ENCODE measurements around the gene SLC25A18.
"Not testable (repeated sequence)": the region's sequence is repeated elsewhere in the genome, so short reads cannot be mapped to it uniquely, and the experiment has no call there.

Gene SLC25A18

GRCh38 chr22:17633998-17634323 lies 70.7 kb downstream of the SLC25A18 start:
- Histone ChIP-seq H3K4me3 (no peak overlapping the region), H3K4me1 (peaks cover 0 to 13% (median 8%) of the 10 kb centered on the region in 4 donors), H3K9me3 (no peaks in the 10 kb centered on the region), H3K36me3 (no peaks in the 10 kb centered on the region), H3K27ac (no peak overlapping the region), H3K27me3 (no peaks in the 10 kb centered on the region)
- intact Hi-C loops (cut with DNase I; ENCODE audit: low total_unique reads): loop anchor here (10.0 kb wide), 1 partner anchor 71 kb away; no protein-coding TSS in a partner anchor
- TF ChIP-seq CTCF (IDR thresholded peaks at IDR 0.05): no peak
- DNase-seq: no peak

- H3K27ac ChIP-seq: no peak overlapping the region
- H3K27me3 ChIP-seq: no peaks in the 10 kb centered on the region
- no peaks in the 10 kb centered on the region for H3K36me3 ChIP-seq
- no peak for TF ChIP-seq CTCF (IDR thresholded peaks at IDR 0.05)
- peaks cover 0 to 15% (median 6%) of the 10 kb centered on the region in 4 donors for H3K4me1 ChIP-seq
- DNase-seq: no peak
- H3K9me3 ChIP-seq: no peaks in the 10 kb centered on the region
- intact Hi-C loops (cut with DNase I; ENCODE audit: low total_unique reads): loop anchor here (10.0 kb wide), 1 partner anchor 70 kb away; no protein-coding TSS in a partner anchor
- no peak overlapping the region for H3K4me3 ChIP-seq
These were observed 71.4 kb downstream of the SLC25A18 start for GRCh38 chr22:17634696-17635095.

GRCh38 chr22:17636850-17637249 lies 73.6 kb downstream of the SLC25A18 start:
- H3K9me3 ChIP-seq, H3K27ac ChIP-seq, H3K27me3 ChIP-seq, H3K36me3 ChIP-seq, H3K4me3 ChIP-seq: not testable (repeated sequence)
- H3K4me1 ChIP-seq: peaks cover 0 to 21% (median 10%) of the 10 kb centered on the region in 4 donors
- DNase-seq: peak in 1 of 2 donors; percentile 52
- intact Hi-C loops (cut with DNase I; ENCODE audit: low total_unique reads): loop anchor here (10.0 kb wide), 1 partner anchor 68 kb away; no protein-coding TSS in a partner anchor

GRCh38 chr22:17637490-17638181 lies 74.3 kb downstream of the SLC25A18 start:
- no peak for DNase-seq
- no peak for TF ChIP-seq CTCF (IDR thresholded peaks at IDR 0.05)
- no peaks in the 10 kb centered on the region for H3K27me3 ChIP-seq
- H3K4me3 ChIP-seq: peak overlapping the region; percentile 83 to 84
- peaks cover 0 to 21% (median 10%) of the 10 kb centered on the region in 4 donors for H3K4me1 ChIP-seq
- no peaks in the 10 kb centered on the region for H3K36me3 ChIP-seq
- intact Hi-C loops (cut with DNase I; ENCODE audit: low total_unique reads): loop anchor here (10.0 kb wide), 1 partner anchor 67 kb away; no protein-coding TSS in a partner anchor
- no peaks in the 10 kb centered on the region for H3K9me3 ChIP-seq
- H3K27ac ChIP-seq: peak overlapping the region; percentile 98 to 99

GRCh38 chr22:17638182-17638431 lies 74.8 kb downstream of the SLC25A18 start:
- no peak for TF ChIP-seq CTCF (IDR thresholded peaks at IDR 0.05)
- peak in 1 of 2 donors; percentile 32 for DNase-seq
- intact Hi-C loops (cut with DNase I; ENCODE audit: low total_unique reads): loop anchor here (10.0 kb wide), 1 partner anchor 67 kb away; no protein-coding TSS in a partner anchor

GRCh38 chr22:17638432-17639246 lies 75.3 kb downstream of the SLC25A18 start, which contains the start of gene BCL2L13:
Gene BCL2L13 (plus strand): TSS chr22:17638757. CDS start chr22:17655712, 16,955 bp downstream.
- peak; percentile 89 to 94 for DNase-seq
- intact Hi-C loops (cut with DNase I; ENCODE audit: low total_unique reads): loop anchor here (10.0 kb wide), 1 partner anchor 66 kb away; no protein-coding TSS in a partner anchor
- no peaks in the 10 kb centered on the region for H3K9me3 ChIP-seq

More at GRCh38 chr22:17638182-17638431, 74.8 kb downstream of the SLC25A18 start:
- peaks cover 0 to 21% (median 10%) of the 10 kb centered on the region in 4 donors for H3K4me1 ChIP-seq
- H3K9me3 ChIP-seq: no peaks in the 10 kb centered on the region
- H3K27ac ChIP-seq: peak overlapping the region; percentile 98 to 99
- H3K4me3 ChIP-seq: peak overlapping the region; percentile 83 to 84
- H3K27me3 ChIP-seq: no peaks in the 10 kb centered on the region
- H3K36me3 ChIP-seq: no peaks in the 10 kb centered on the region

More at GRCh38 chr22:17638432-17639246, 75.3 kb downstream of the SLC25A18 start, which contains the start of gene BCL2L13:
- H3K27me3 ChIP-seq: no peaks in the 10 kb centered on the region
- peak in 1 of 2 experiments; percentile 24 for TF ChIP-seq CTCF (IDR thresholded peaks at IDR 0.05)
- H3K36me3 ChIP-seq: no peaks in the 10 kb centered on the region
- peak within 1 kb of the TSS; percentile 98 to 99 for H3K27ac ChIP-seq
- peaks cover 0 to 21% (median 10%) of the 10 kb centered on the region in 4 donors for H3K4me1 ChIP-seq
- H3K4me3 ChIP-seq: peak within 1 kb of the TSS; percentile 83 to 84
